ENCODE results near the gene RFX5.

GRCh38 chr1:151336556-151336955 is 10.5 kb downstream of the RFX5 start:
- TF ChIP-seq, protein P1, sequence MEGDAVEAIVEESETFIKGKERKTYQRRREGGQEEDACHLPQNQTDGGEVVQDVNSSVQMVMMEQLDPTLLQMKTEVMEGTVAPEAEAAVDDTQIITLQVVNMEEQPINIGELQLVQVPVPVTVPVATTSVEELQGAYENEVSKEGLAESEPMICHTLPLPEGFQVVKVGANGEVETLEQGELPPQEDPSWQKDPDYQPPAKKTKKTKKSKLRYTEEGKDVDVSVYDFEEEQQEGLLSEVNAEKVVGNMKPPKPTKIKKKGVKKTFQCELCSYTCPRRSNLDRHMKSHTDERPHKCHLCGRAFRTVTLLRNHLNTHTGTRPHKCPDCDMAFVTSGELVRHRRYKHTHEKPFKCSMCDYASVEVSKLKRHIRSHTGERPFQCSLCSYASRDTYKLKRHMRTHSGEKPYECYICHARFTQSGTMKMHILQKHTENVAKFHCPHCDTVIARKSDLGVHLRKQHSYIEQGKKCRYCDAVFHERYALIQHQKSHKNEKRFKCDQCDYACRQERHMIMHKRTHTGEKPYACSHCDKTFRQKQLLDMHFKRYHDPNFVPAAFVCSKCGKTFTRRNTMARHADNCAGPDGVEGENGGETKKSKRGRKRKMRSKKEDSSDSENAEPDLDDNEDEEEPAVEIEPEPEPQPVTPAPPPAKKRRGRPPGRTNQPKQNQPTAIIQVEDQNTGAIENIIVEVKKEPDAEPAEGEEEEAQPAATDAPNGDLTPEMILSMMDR (IDR thresholded peaks at IDR 0.05; ENCODE audit: low read depth, low read length): no peak
- no peak for TF ChIP-seq EZH2phosphoT487 (IDR thresholded peaks at IDR 0.05; ENCODE audit: low read depth)
